Measurements from ENCODE around the gene IFI27. TPM values are rescaled to one million over a fixed set of nuclear protein-coding genes. Genes with fewer than 3 reads are reported as not detected.
A peak's percentile ranks its signal among the peaks of the same experiment; 100 is the strongest.

Gene IFI27
- total RNA-seq, 1 donor from 2014 or later = 0.64 TPM

DNA sequence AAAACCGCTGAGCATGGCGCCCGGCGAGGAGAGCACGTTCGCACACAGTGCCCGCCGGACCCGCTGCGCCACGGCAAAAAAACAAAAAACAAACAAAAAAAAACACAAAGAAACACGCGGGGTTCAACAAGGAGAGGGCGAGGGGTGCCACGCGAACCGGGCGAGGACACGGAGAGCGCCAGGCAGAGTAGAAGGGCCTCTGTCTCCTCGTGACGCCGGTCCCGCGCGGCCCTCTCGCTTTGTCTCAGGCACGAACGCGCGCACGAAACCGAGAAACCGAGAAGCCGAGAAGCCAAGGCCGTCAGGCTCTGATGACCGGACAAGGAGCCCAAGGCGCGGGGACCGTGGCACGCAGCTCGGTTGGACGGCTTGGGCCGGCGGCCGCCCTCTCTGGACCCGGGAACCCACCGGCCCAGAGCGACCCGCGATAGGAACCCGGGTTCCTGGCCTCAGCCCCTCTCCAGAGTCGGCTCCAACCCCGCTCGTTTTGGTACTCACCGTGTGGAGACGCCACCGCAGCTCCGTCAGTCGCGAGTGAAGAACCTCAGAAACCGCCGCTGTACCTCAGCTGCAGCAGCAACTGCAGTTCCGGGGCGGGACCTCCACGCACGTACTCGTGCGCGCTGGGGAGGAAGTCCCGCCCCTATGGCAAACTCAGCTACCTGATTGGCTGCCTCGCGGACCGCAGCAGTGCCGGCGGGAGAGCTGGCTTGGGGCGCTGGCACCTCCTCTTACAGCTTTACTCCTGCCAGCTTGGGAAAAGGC lies 29.7 kb upstream of the IFI27 start, which contains the start of the genes DDX24 and IFI27L1:
TSS of gene DDX24 (minus strand) at position 582 of the 765 bp plus-strand sequence. CDS start 1,460 bp downstream, outside the sequence.
TSS of gene IFI27L1 (plus strand) at position 690 of the 765 bp plus-strand sequence. CDS start 15,628 bp downstream, outside the sequence.
- H3K9me3 Mint-ChIP-seq = no peaks in the 10 kb centered on the region
- H3K27me3 Mint-ChIP-seq = no peaks in the 10 kb centered on the region
- peaks cover 50% of the 10 kb centered on the region for H3K4me1 Mint-ChIP-seq
- TF ChIP-seq CTCF (IDR thresholded peaks at IDR 0.05) = no peak
- ChIA-PET POLR2A (interaction anchor here (0.6 to 2.1 kb wide), 11 partner anchors 13 to 896 kb away, joined by 3 to 9 read pairs (median 4); partner anchors contain the start of genes LYSET, MOAP1 and OTUB2), CTCF (interaction anchor here (0.8 to 1.9 kb wide), 5 partner anchors 44 to 100 kb away, joined by 3 to 11 read pairs (median 4); no protein-coding TSS in a partner anchor)
- H3K36me3 Mint-ChIP-seq (ENCODE audit: low read depth) = peaks cover 47% of the 10 kb centered on the region
- DNase-seq = peak; percentile 94
- peak within 1 kb of the TSS; percentile 100 for H3K4me3 Mint-ChIP-seq
- intact Hi-C loops (cut with micrococcal nuclease) = loop anchor here (1.0 to 2.0 kb wide), 6 partner anchors 48 to 122 kb away; partner anchors contain the start of genes IFI27L2 and OTUB2
- peak within 1 kb of the TSS; percentile 98 for H3K27ac Mint-ChIP-seq
- ATAC-seq (ENCODE audit: low read depth) = peak; percentile 96

DNA sequence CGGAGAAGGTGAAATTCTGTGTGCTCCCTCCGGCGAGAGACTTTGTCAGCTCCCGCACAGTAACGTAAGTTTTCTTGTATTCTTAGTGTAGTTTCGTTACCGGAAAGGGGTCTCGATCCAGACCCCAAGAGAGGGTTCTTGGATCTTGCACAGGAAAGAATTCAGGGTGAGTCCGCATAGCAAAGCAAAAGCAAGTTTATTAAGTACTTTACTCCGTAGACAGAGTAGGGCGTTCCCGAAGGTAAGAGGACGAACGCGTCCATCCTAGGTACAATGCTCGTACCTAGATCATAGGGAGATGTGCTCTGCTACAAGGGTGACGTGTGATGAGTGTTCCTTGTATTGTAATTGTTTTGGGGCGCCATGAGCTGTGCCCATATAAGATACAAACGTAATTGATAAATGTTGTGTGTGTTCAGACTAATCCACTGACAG lies 29.1 kb upstream of the IFI27 start:
- ATAC-seq (ENCODE audit: low read depth) (no peak), DNase-seq (no peak)
- Mint-ChIP-seq H3K9me3 (peaks cover 2% of the 10 kb centered on the region), H3K27ac (peak overlapping the region; percentile 98), H3K4me1 (peaks cover 47% of the 10 kb centered on the region), H3K27me3 (no peaks in the 10 kb centered on the region), H3K4me3 (peak overlapping the region; percentile 100), H3K36me3 (ENCODE audit: low read depth) (peaks cover 42% of the 10 kb centered on the region)
- intact Hi-C loops (cut with micrococcal nuclease) = loop anchor here (1.0 to 2.0 kb wide), 6 partner anchors 48 to 123 kb away; partner anchors contain the start of genes IFI27L2 and OTUB2
- POLR2A ChIA-PET = interaction anchor here (0.6 to 2.1 kb wide), 10 partner anchors 14 to 897 kb away, joined by 3 to 9 read pairs (median 4); partner anchors contain the start of genes LYSET, MOAP1 and OTUB2
- TF ChIP-seq CTCF (IDR thresholded peaks at IDR 0.05) = no peak
- CTCF ChIA-PET = interaction anchor here (1.0 to 1.9 kb wide), 4 partner anchors 45 to 55 kb away, joined by 4 to 11 read pairs (median 6); no protein-coding TSS in a partner anchor

- ChIA-PET CTCF (interaction anchor here (1.9 kb wide), 1 partner anchor 51 kb away, joined by 4 read pairs; no protein-coding TSS in a partner anchor), POLR2A (no interaction called here)
- no peak overlapping the region for H3K4me3 Mint-ChIP-seq
- TF ChIP-seq CTCF (IDR thresholded peaks at IDR 0.05) = no peak
- H3K27ac Mint-ChIP-seq = no peak overlapping the region
- H3K4me1 Mint-ChIP-seq = no peaks in the 10 kb centered on the region
- H3K36me3 Mint-ChIP-seq (ENCODE audit: low read depth) = no peaks in the 10 kb centered on the region
- DNase-seq = no peak
- intact Hi-C loops (cut with micrococcal nuclease) = no loop called here
- no peaks in the 10 kb centered on the region for H3K27me3 Mint-ChIP-seq
- H3K9me3 Mint-ChIP-seq = peaks cover 2% of the 10 kb centered on the region
- ATAC-seq (ENCODE audit: low read depth) = no peak
Observed at GRCh38 chr14:94087891-94088290, 22.6 kb upstream of the IFI27 start.

DNA sequence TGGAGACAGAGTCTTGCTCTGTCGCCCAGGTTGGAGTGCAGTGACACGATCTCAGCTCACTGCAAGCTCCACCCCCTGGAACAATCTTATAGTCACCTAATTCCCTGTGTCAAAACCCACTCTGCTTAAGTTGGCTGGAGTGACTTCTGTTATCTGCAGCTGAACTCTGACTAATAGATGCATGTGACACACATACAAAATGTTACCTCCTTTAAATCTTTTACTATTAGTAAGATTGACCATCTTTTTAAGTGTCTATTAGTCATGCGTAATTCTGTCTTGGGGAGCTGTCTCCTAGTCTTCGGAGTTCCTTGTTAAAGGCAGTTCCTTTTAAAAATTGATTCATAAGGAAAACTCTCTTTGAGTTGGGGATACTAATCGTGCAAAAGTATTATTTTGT lies 22.0 kb upstream of the IFI27 start:
- H3K4me1 Mint-ChIP-seq = no peaks in the 10 kb centered on the region

More for the DNA sequence above, 22.0 kb upstream of the IFI27 start:
- peaks cover 2% of the 10 kb centered on the region for H3K9me3 Mint-ChIP-seq
- no peak for ATAC-seq (ENCODE audit: low read depth)
- TF ChIP-seq CTCF (IDR thresholded peaks at IDR 0.05) = no peak
- H3K27me3 Mint-ChIP-seq = no peaks in the 10 kb centered on the region
- no peaks in the 10 kb centered on the region for H3K36me3 Mint-ChIP-seq (ENCODE audit: low read depth)
- POLR2A ChIA-PET = no interaction called here
- CTCF ChIA-PET = interaction anchor here (1.9 kb wide), 1 partner anchor 52 kb away, joined by 4 read pairs; no protein-coding TSS in a partner anchor
- DNase-seq = no peak
- H3K27ac Mint-ChIP-seq = no peak overlapping the region
- intact Hi-C loops (cut with micrococcal nuclease) = no loop called here
- H3K4me3 Mint-ChIP-seq = no peak overlapping the region

Data from activated B cell treated with CpG ODN at 0.5 μM for 24 hours (primary cell).